Ammon's horn (tissue), 1 donor: ENCODE data around the gene ANKFN1.

Experiments
- DNase-seq: peaks from one replicate; pipeline ENCODE4 v3.0.0-alpha.2; 2016; ENCODE audit warnings: low spot score

ANKFN1 gene

GRCh38 chr17:56290802-56291118 is 137.5 kb downstream of the ANKFN1 start:
- DNase-seq: no peak

- DNase-seq: no peak
Observed at GRCh38 chr17:56291226-56291805, 138.0 kb downstream of the ANKFN1 start.

GRCh38 chr17:56292010-56292409 is 138.7 kb downstream of the ANKFN1 start:
- DNase-seq: no peak

GRCh38 chr17:56292578-56292977 is 139.3 kb downstream of the ANKFN1 start:
- DNase-seq: no peak

GRCh38 chr17:56297184-56297583 is 143.9 kb downstream of the ANKFN1 start:
- DNase-seq: no peak

GRCh38 chr17:56298846-56299245 is 145.6 kb downstream of the ANKFN1 start:
- DNase-seq: no peak

GRCh38 chr17:56300144-56300543 is 146.9 kb downstream of the ANKFN1 start:
- no peak for DNase-seq

- no peak for DNase-seq
Observed at GRCh38 chr17:56305007-56305406, 151.7 kb downstream of the ANKFN1 start.

- DNase-seq: no peak
Observed at GRCh38 chr17:56309897-56310296, 156.6 kb downstream of the ANKFN1 start.

GRCh38 chr17:56310782-56311181 is 157.5 kb downstream of the ANKFN1 start:
- no peak for DNase-seq

GRCh38 chr17:56313201-56313600 is 159.9 kb downstream of the ANKFN1 start:
- DNase-seq: no peak

- DNase-seq: no peak
Observed at GRCh38 chr17:56314026-56314425, 160.8 kb downstream of the ANKFN1 start.

- DNase-seq: no peak
Observed at GRCh38 chr17:56314984-56315602, 161.8 kb downstream of the ANKFN1 start.

GRCh38 chr17:56316604-56317003 is 163.3 kb downstream of the ANKFN1 start:
- no peak for DNase-seq

GRCh38 chr17:56317351-56318208 is 164.3 kb downstream of the ANKFN1 start:
- DNase-seq: no peak

GRCh38 chr17:56319531-56319930 is 166.3 kb downstream of the ANKFN1 start:
- peak; percentile 33 for DNase-seq

- no peak for DNase-seq
Observed at GRCh38 chr17:56320443-56320842, 167.2 kb downstream of the ANKFN1 start.

- DNase-seq: no peak
Observed at GRCh38 chr17:56322991-56323390, 169.7 kb downstream of the ANKFN1 start.

GRCh38 chr17:56324676-56325075 is 171.4 kb downstream of the ANKFN1 start:
- no peak for DNase-seq

GRCh38 chr17:56325313-56326000 is 172.2 kb downstream of the ANKFN1 start:
- no peak for DNase-seq

- DNase-seq: no peak
Observed at GRCh38 chr17:56326001-56326359, 172.7 kb downstream of the ANKFN1 start.

- DNase-seq: no peak
Observed at GRCh38 chr17:56347639-56348038, 194.4 kb downstream of the ANKFN1 start.

- DNase-seq: no peak
Observed at GRCh38 chr17:56350592-56350991, 197.3 kb downstream of the ANKFN1 start.
